K562 (cell line): ENCODE results near the gene NFE2. TPM values are rescaled to one million over a fixed set of nuclear protein-coding genes. Genes with fewer than 3 reads are reported as not detected.
A peak's percentile ranks its signal among the peaks of the same experiment; 100 is the strongest.

Source experiments
- BCOR ChIP-seq: fragments of 450-650 bp; IDR thresholded peaks from 2 replicates; pipeline ENCODE4 v1.6.1; 2016
- CBFB ChIP-seq: sonication (generic); formaldehyde crosslinking; IDR thresholded peaks from 2 replicates; pipeline ENCODE4 v1.4.0; 2020; ENCODE audit warnings: mild to moderate bottlenecking, missing genetic modification reagents
- DLX4 ChIP-seq: fragments of 250-450 bp; sonication (Bioruptor Pico); IDR thresholded peaks from 2 replicates; pipeline ENCODE4 v1.6.1; 2021; ENCODE audit warnings: mild to moderate bottlenecking
- EGR1 ChIP-seq: fragments of 450-650 bp; conservative IDR thresholded peaks from 2 replicates; pipeline ENCODE4 v1.6.1; 2017; ENCODE audit warnings: mild to moderate bottlenecking
- ELK1 ChIP-seq: sonication (generic); formaldehyde crosslinking; IDR thresholded peaks from 2 replicates; pipeline ENCODE4 v1.8.1; 2022; ENCODE audit warnings: missing genetic modification reagents
- FIP1L1 ChIP-seq: fragments of 200-400 bp; formaldehyde crosslinking; IDR thresholded peaks from 2 replicates; pipeline ENCODE4 v1.6.1; 2018; ENCODE audit warnings: mild to moderate bottlenecking, low read depth, low read length; ENCODE audit not compliant: poor library complexity, severe bottlenecking
- HIVEP1 ChIP-seq: fragments of 250-450 bp; sonication (Bioruptor Pico); IDR thresholded peaks from 2 replicates; pipeline ENCODE4 v1.4.0; 2020; ENCODE audit warnings: mild to moderate bottlenecking
- ILF3 ChIP-seq: fragments of 450-650 bp; IDR thresholded peaks from 2 replicates; pipeline ENCODE4 v1.6.1; 2018; ENCODE audit warnings: antibody characterized with exemption, mild to moderate bottlenecking, moderate library complexity, borderline replicate concordance
- MEIS2 ChIP-seq: fragments of 450-650 bp; IDR thresholded peaks from 2 replicates; pipeline ENCODE4 v1.6.1; 2014; ENCODE audit warnings: mild to moderate bottlenecking; ENCODE audit not compliant: partially characterized antibody
- NCOA2 ChIP-seq, 2 experiments: fragments of 450-650 bp; IDR thresholded peaks; 2 replicates each; pipeline ENCODE4 v1.6.1; 2018; ENCODE audit warnings: mild to moderate bottlenecking in 2 of 2, moderate library complexity in 1 of 2; ENCODE audit not compliant: partially characterized antibody in 2 of 2
- PATZ1 ChIP-seq: fragments of 250-450 bp; sonication (Bioruptor Pico); IDR thresholded peaks from 2 replicates; pipeline ENCODE4 v1.5.0; 2020; ENCODE audit warnings: mild to moderate bottlenecking, borderline replicate concordance
- RCOR1 ChIP-seq, 2 experiments: IDR thresholded peaks; 2 replicates each; pipeline ENCODE4 v1.6.1; 2012; ENCODE audit warnings: low read depth in 2 of 2, low read length in 2 of 2, borderline replicate concordance in 1 of 2, improper control_type of control experiment in 1 of 2
- RNF2 ChIP-seq: sonication (generic); IDR thresholded peaks from 2 replicates; pipeline ENCODE4 v1.6.1; 2016
- TCF15 ChIP-seq: fragments of 250-450 bp; sonication (Bioruptor Pico); IDR thresholded peaks from 2 replicates; pipeline ENCODE4 v1.8.0; 2022; ENCODE audit warnings: moderate library complexity, mild to moderate bottlenecking, inconsistent platforms
- TCF7 ChIP-seq: sonication (generic); IDR thresholded peaks from 2 replicates; pipeline ENCODE4 v1.6.1; 2016; ENCODE audit warnings: antibody characterized with exemption, borderline replicate concordance
- ZNF57 ChIP-seq: fragments of 450-650 bp; formaldehyde crosslinking; IDR thresholded peaks from 2 replicates; pipeline ENCODE4 v1.4.0; 2020; ENCODE audit warnings: mild to moderate bottlenecking, moderate library complexity
- ZNF584 ChIP-seq: fragments of 200-800 bp; sonication (Bioruptor generic); IDR thresholded peaks from 2 replicates; pipeline ENCODE4 v1.6.1; 2016; ENCODE audit warnings: low read depth, mild to moderate bottlenecking, missing genetic modification characterization, missing compliant biosample characterization
- ZNF830 ChIP-seq: fragments of 250-450 bp; sonication (Bioruptor Pico); IDR thresholded peaks from 2 replicates; pipeline ENCODE4 v1.5.0; 2021; ENCODE audit warnings: mild to moderate bottlenecking
- polyA plus RNA-seq, 8 experiments: library from polyadenylated mRNA; depleted of rRNA in 4 of 8; stranded (reverse) in 5 of 8; unstranded in 3 of 8; fragments of >200 nt; fragmentation: Nextera tagmentation in 2 of 8; fragmentation: Illumina TruSeq in 1 of 8; extraction: Ambion mirVana in 2 of 8; extraction: Trizol in 1 of 8; gene quantifications; 2 replicates each; pipeline versions ENCODE4 v1.2.1 to v1.2.3, GENCODE V29; 2011 to 2014; ENCODE audit warnings: inconsistent platforms in 1 of 8, missing spikeins in 1 of 8
- total RNA-seq, 7 experiments: library from RNA; depleted of rRNA in 6 of 7; stranded (reverse); fragments of >200 nt in 6 of 7; fragmentation: Illumina TruSeq in 2 of 7; extraction: Trizol in 2 of 7; gene quantifications; 2 replicates each; pipeline versions ENCODE4 v1.2.1 to v1.2.3, GENCODE V29; 2011 to 2021; ENCODE audit warnings: low replicate concordance in 1 of 7
- TF ChIP-seq, protein P1 (sequence below): IDR thresholded peaks from 2 replicates; pipeline ENCODE4 v1.6.1; 2012; ENCODE audit warnings: low read depth, low read length, improper control_type of control experiment, borderline replicate concordance
- TF ChIP-seq, protein P2 (sequence below): sonication (generic); formaldehyde crosslinking; IDR thresholded peaks from 2 replicates; pipeline ENCODE4 v1.8.1; 2023; ENCODE audit warnings: mild to moderate bottlenecking, missing genetic modification reagents

Gene NFE2
- total and polyA plus RNA-seq, 9 of the 15 experiments (the other 6 are each of a cell fraction or from before 2014, with no cell fraction given): 12.3 to 282 (median 208) TPM

DNA sequence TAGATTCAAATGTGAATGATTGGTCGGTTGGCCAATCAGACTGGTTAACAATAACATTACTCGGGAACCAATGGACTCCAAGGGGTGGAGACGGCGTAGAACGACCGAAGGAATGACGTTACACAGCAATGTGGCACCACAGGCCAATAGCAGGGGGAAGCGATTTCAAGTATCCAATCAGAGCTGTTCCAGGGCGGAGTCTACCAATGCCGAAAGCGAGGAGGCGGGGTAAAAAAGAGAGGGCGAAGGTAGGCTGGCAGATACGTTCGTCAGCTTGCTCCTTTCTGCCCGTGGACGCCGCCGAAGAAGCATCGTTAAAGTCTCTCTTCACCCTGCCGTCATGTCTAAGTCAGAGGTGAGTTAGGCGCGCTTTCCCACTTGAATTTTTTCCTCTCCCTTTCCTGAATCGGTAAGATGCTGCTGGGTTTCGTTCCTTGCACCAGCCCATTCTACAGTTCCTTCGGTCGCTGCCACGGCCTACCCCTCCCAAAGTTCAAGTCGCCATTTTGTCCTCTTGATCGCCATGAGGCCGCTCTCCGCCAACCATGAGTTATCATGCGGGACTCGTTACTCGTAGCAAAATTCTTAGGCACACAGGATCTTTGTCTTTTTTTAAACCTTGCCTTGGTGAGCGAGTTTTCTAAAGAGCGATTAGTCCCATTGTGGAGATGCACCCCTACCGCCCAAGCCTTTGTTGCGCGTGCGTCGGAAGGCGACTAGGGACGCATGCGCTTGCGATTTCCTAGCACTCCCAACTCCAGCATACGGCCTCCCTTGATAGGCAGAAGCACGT, 20.2 kb downstream of the NFE2 start, which contains the start of gene HNRNPA1 (continued):
- TF ChIP-seq PATZ1 (CRISPR knock-in tag) (no peak), ZNF830 (CRISPR knock-in tag) (peak; percentile 46; the same call in 1 of the 2 replicates), EGR1 (no peak), ZNF57 (CRISPR knock-in tag) (no peak; the same call in 1 of the 2 replicates), ZNF584 (CRISPR knock-in tag) (no peak; the same call in 1 of the 2 replicates), MEIS2 (peak; percentile 94), ELK1 (CRISPR knock-in tag) (no peak), RCOR1 (IDR thresholded peaks at IDR 0.05; ENCODE audit: borderline replicate concordance in 1 of 2, low read depth in 2 of 2, low read length in 2 of 2) (no peak; a peak in 1 of 4 replicates), DLX4 (CRISPR knock-in tag) (0 out of 2 replicates have a peak, but pooled peaks have one; percentile 58), RNF2 (peak; percentile 66), CBFB (CRISPR knock-in tag) (no peak), HIVEP1 (CRISPR knock-in tag) (no peak), NCOA2 (IDR thresholded peaks at IDR 0.05; ENCODE audit: partially characterized antibody in 2 of 2) (no peak), TCF7 (no peak), BCOR (no peak), ILF3 (no peak), FIP1L1 (no peak), TCF15 (no peak)
- TF ChIP-seq, protein P1, sequence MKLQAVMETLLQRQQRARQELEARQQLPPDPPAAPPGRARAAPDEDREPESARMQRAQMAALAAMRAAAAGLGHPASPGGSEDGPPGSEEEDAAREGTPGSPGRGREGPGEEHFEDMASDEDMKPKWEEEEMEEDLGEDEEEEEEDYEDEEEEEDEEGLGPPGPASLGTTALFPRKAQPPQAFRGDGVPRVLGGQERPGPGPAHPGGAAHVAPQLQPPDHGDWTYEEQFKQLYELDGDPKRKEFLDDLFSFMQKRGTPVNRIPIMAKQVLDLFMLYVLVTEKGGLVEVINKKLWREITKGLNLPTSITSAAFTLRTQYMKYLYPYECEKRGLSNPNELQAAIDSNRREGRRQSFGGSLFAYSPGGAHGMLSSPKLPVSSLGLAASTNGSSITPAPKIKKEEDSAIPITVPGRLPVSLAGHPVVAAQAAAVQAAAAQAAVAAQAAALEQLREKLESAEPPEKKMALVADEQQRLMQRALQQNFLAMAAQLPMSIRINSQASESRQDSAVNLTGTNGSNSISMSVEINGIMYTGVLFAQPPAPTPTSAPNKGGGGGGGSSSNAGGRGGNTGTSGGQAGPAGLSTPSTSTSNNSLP: peak; percentile 59; the same call in 1 of the 2 replicates
- TF ChIP-seq, protein P2, sequence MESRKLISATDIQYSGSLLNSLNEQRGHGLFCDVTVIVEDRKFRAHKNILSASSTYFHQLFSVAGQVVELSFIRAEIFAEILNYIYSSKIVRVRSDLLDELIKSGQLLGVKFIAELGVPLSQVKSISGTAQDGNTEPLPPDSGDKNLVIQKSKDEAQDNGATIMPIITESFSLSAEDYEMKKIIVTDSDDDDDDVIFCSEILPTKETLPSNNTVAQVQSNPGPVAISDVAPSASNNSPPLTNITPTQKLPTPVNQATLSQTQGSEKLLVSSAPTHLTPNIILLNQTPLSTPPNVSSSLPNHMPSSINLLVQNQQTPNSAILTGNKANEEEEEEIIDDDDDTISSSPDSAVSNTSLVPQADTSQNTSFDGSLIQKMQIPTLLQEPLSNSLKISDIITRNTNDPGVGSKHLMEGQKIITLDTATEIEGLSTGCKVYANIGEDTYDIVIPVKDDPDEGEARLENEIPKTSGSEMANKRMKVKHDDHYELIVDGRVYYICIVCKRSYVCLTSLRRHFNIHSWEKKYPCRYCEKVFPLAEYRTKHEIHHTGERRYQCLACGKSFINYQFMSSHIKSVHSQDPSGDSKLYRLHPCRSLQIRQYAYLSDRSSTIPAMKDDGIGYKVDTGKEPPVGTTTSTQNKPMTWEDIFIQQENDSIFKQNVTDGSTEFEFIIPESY (CRISPR knock-in tag): no peak
